ENCODE data around the gene NRP2. TPM values are rescaled to one million over a fixed set of nuclear protein-coding genes. Genes with fewer than 3 reads are reported as not detected.

NRP2 gene
- total and polyA plus RNA-seq, 2 experiments from 2014 or later: 61.0 to 79.2 TPM

DNA sequence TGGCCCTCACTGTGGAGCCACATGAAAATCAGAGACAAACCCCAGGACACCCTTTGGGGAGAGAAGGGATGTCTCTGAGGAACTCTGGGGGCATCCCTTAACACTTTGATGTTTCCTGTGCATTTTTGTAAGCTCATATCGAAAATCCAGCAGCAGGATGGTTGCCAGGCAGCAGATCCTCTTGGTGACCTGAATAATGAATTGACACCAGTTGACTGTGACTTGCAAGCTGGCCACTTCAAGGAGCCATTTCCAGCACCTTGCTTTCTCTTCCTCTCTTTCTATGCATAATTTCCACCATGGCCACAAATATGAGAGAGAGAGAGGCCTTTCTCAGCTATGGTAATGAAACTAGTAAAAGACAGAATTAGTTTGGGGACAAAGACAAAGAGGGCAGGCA, 91.7 kb downstream of the NRP2 start:
- no peak overlapping the region for H3K4me3 ChIP-seq
- H3K4me1 ChIP-seq (ENCODE audit: insufficient read depth): peaks cover 32% of the 10 kb centered on the region
- H3K9me2 ChIP-seq (replicated peaks; ENCODE audit: insufficient read depth): no peaks in the 10 kb centered on the region
- H2AFZ ChIP-seq: no peak overlapping the region
- no peaks in the 10 kb centered on the region for H3K9me3 ChIP-seq (ENCODE audit: low read depth)
- H3K27me3 ChIP-seq: no peaks in the 10 kb centered on the region
- H3K4me2 ChIP-seq: no peak overlapping the region
- no peaks in the 10 kb centered on the region for H4K20me1 ChIP-seq (ENCODE audit: insufficient read depth, poor library complexity, severe bottlenecking)
- no peak for DNase-seq (ENCODE audit: low spot score)
- no peaks in the 10 kb centered on the region for H3K36me3 ChIP-seq (replicated peaks; ENCODE audit: insufficient read depth, low read depth)
- TF ChIP-seq, protein P1, sequence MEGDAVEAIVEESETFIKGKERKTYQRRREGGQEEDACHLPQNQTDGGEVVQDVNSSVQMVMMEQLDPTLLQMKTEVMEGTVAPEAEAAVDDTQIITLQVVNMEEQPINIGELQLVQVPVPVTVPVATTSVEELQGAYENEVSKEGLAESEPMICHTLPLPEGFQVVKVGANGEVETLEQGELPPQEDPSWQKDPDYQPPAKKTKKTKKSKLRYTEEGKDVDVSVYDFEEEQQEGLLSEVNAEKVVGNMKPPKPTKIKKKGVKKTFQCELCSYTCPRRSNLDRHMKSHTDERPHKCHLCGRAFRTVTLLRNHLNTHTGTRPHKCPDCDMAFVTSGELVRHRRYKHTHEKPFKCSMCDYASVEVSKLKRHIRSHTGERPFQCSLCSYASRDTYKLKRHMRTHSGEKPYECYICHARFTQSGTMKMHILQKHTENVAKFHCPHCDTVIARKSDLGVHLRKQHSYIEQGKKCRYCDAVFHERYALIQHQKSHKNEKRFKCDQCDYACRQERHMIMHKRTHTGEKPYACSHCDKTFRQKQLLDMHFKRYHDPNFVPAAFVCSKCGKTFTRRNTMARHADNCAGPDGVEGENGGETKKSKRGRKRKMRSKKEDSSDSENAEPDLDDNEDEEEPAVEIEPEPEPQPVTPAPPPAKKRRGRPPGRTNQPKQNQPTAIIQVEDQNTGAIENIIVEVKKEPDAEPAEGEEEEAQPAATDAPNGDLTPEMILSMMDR (IDR thresholded peaks at IDR 0.05; ENCODE audit: poor library complexity): no peak
- TF ChIP-seq EZH2 (IDR thresholded peaks at IDR 0.05; ENCODE audit: borderline replicate concordance) (no peak), EZH2phosphoT487 (IDR thresholded peaks at IDR 0.05; ENCODE audit: low read depth, severe bottlenecking, unreplicated experiment) (no peak)
- H3K27ac ChIP-seq: no peak overlapping the region
- 91% methylated on average over 1 of the region's 1 CpG for WGBS (ENCODE audit: low lambda C conversion rate, missing lambda C conversion rate)
- H3K79me2 ChIP-seq: no peaks in the 10 kb centered on the region

DNA sequence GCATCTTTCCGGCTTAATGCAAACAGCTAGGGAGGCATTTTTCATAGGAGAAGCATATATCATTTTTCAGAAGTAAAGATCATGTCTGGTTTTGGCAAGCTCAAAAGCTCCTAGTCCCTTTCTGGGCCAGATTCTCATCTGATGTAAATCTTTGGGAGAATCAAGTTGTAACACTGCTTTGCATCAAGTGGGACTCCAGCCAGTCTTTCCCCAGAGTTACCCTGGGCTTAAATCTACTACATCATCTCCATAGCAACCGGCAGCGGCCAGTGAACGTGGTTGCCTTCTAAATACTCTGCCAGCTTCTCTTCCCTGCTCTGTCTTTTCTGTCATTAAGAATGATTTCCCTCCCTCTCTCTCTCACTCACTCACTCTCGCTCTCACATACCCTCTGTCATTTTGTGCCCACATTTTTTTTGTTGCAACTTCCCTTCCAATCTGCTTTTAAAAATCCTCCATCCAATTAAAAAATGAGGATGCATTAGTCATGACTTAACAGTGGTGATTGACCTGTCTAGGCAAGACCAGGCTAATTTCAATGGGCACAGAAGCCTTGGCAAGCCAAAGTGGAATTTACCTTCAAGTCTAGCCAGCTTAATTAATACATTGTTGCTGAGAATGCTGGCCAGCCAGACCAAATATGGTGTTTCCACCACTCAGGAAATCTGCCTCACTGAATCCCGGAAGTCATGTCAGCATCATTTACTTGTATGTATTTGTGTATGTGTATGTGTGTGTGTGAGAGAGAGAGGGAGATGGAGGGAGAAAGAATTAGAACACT, 93.0 kb downstream of the NRP2 start:
- no peak for TF ChIP-seq EZH2phosphoT487 (IDR thresholded peaks at IDR 0.05; ENCODE audit: low read depth, severe bottlenecking, unreplicated experiment)
- no peak for TF ChIP-seq EZH2 (IDR thresholded peaks at IDR 0.05; ENCODE audit: borderline replicate concordance)
- TF ChIP-seq, protein P1 (IDR thresholded peaks at IDR 0.05; ENCODE audit: poor library complexity): no peak
- no peak overlapping the region for H2AFZ ChIP-seq
- WGBS (ENCODE audit: low lambda C conversion rate, missing lambda C conversion rate): 58% methylated on average over 6 of the region's 6 CpGs
- H3K27ac ChIP-seq: no peak overlapping the region
- no peaks in the 10 kb centered on the region for H3K36me3 ChIP-seq (replicated peaks; ENCODE audit: insufficient read depth, low read depth)
- peak; percentile 59 for DNase-seq (ENCODE audit: low spot score)
- H3K9me2 ChIP-seq (replicated peaks; ENCODE audit: insufficient read depth): no peaks in the 10 kb centered on the region
- no peaks in the 10 kb centered on the region for H3K79me2 ChIP-seq
- peaks cover 19% of the 10 kb centered on the region for H3K4me1 ChIP-seq (ENCODE audit: insufficient read depth)
- no peaks in the 10 kb centered on the region for H3K9me3 ChIP-seq (ENCODE audit: low read depth)
- no peaks in the 10 kb centered on the region for H4K20me1 ChIP-seq (ENCODE audit: insufficient read depth, poor library complexity, severe bottlenecking)
- H3K4me2 ChIP-seq: no peak overlapping the region
- H3K27me3 ChIP-seq: no peaks in the 10 kb centered on the region
- H3K4me3 ChIP-seq: no peak overlapping the region

DNA sequence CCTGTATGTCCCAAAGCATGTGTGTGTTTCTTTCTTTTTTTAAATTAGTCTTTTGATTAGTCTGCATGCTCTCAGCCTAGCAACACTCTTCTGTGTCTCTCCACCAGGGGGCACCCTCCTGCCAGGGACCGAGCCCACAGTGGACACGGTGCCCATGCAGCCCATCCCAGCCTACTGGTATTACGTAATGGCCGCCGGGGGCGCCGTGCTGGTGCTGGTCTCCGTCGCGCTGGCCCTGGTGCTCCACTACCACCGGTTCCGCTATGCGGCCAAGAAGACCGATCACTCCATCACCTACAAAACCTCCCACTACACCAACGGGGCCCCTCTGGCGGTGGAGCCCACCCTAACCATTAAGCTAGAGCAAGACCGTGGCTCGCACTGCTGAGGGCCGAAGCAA, 93.8 kb downstream of the NRP2 start:
- Histone ChIP-seq H4K20me1 (ENCODE audit: insufficient read depth, poor library complexity, severe bottlenecking) (no peaks in the 10 kb centered on the region), H2AFZ (no peak overlapping the region), H3K9me3 (ENCODE audit: low read depth) (no peaks in the 10 kb centered on the region), H3K36me3 (replicated peaks; ENCODE audit: insufficient read depth, low read depth) (no peaks in the 10 kb centered on the region), H3K4me2 (no peak overlapping the region), H3K79me2 (no peaks in the 10 kb centered on the region), H3K4me1 (ENCODE audit: insufficient read depth) (peaks cover 12% of the 10 kb centered on the region), H3K9me2 (replicated peaks; ENCODE audit: insufficient read depth) (no peaks in the 10 kb centered on the region), H3K27me3 (no peaks in the 10 kb centered on the region), H3K4me3 (no peak overlapping the region), H3K27ac (no peak overlapping the region)
- WGBS (ENCODE audit: low lambda C conversion rate, missing lambda C conversion rate): 69% methylated on average over 19 of the region's 19 CpGs
- no peak for TF ChIP-seq EZH2phosphoT487 (IDR thresholded peaks at IDR 0.05; ENCODE audit: low read depth, severe bottlenecking, unreplicated experiment)
- TF ChIP-seq, protein P1 (IDR thresholded peaks at IDR 0.05; ENCODE audit: poor library complexity): peak; percentile 47
- peak; percentile 48 for DNase-seq (ENCODE audit: low spot score)
